Natural killer cell (primary cell): ENCODE results near the gene PON1. TPM values are rescaled to one million over a fixed set of nuclear protein-coding genes. Genes with fewer than 3 reads are reported as not detected.

Source experiments
- ATAC-seq, 3 donors: fragments of 150-1000 bp in 2 of 3; fragments of 200-7000 bp in 1 of 3; cut with Tn5 transposase; 1 replicate in 1 of 3; 2 replicates in 2 of 3; pipeline ENCODE4 v1.10.0; 2021; ENCODE audit warnings: mild to moderate bottlenecking in 2 of 3, moderate library complexity in 2 of 3
- DNase-seq, 2 donors: peaks; one replicate each; pipeline versions ENCODE4 v3.0.0 to v3.0.0-alpha.2; 2013 to 2021; ENCODE audit warnings: mixed read lengths in 1 of 2
- H3K27ac ChIP-seq: one replicate; pipeline ENCODE4 v1.5.1; 2013; ENCODE audit warnings: mild to moderate bottlenecking, low read length
- H3K27me3 ChIP-seq: one replicate; pipeline ENCODE4 v1.6.1; 2013; ENCODE audit warnings: low read length; ENCODE audit not compliant: control insufficient read depth, insufficient read depth
- H3K36me3 ChIP-seq: one replicate; pipeline ENCODE4 v1.6.1; 2013; ENCODE audit warnings: low read length; ENCODE audit not compliant: control insufficient read depth, insufficient read depth
- H3K4me1 ChIP-seq: one replicate; pipeline ENCODE4 v1.6.1; 2013; ENCODE audit warnings: low read length; ENCODE audit not compliant: control insufficient read depth, insufficient read depth
- H3K4me3 ChIP-seq: one replicate; pipeline ENCODE4 v1.5.1; 2013; ENCODE audit warnings: low read length
- H3K9me3 ChIP-seq: one replicate; pipeline ENCODE4 v1.6.1; 2013; ENCODE audit warnings: low read length; ENCODE audit not compliant: control insufficient read depth, insufficient read depth
- H3K27ac Mint-ChIP-seq, 2 donors: one replicate each; pipeline ENCODE4 v1.8.0; 2022; ENCODE audit warnings: mild to moderate bottlenecking in 2 of 2, mixed read lengths in 2 of 2, moderate library complexity in 1 of 2
- H3K27me3 Mint-ChIP-seq, 2 donors: one replicate each; pipeline ENCODE4 v1.8.0; 2022; ENCODE audit warnings: low read depth in 2 of 2, mixed read lengths in 2 of 2
- H3K36me3 Mint-ChIP-seq: one replicate; pipeline ENCODE4 v1.8.0; 2022; ENCODE audit warnings: mixed read lengths
- H3K4me1 Mint-ChIP-seq, 2 donors: one replicate each; pipeline ENCODE4 v1.8.0; 2022; ENCODE audit warnings: mixed read lengths in 2 of 2
- H3K4me3 Mint-ChIP-seq: one replicate; pipeline ENCODE4 v1.8.0; 2022; ENCODE audit warnings: mild to moderate bottlenecking, moderate library complexity, mixed read lengths
- H3K9me3 Mint-ChIP-seq, 2 donors: one replicate each; pipeline ENCODE4 v1.8.0; 2022; ENCODE audit warnings: mixed read lengths in 2 of 2
- WGBS: methylation state at CpG from one replicate; pipeline ENCODE4 v1.1.7; 2013; ENCODE audit warnings: missing lambda C conversion rate; ENCODE audit not compliant: insufficient coverage; 5-methylcytosine and 5-hydroxymethylcytosine counted together
- intact Hi-C: fragments of 100-400 bp; cut with micrococcal nuclease; formaldehyde crosslinking; loops from one replicate; pipeline ENCODE4 v1.14.2; 2022
- total RNA-seq, 4 donors: library from RNA; stranded (reverse); fragments of 120-200 nt in 1 of 4; gene quantifications; one replicate each; pipeline versions ENCODE4 v1.2.3 to v1.2.4, GENCODE V29; 2013 to 2022
- TF ChIP-seq, protein P1 (sequence below): fragments of 200-600 bp; IDR thresholded peaks from one replicate; pipeline ENCODE4 v1.8.0; 2022; ENCODE audit warnings: antibody characterized with exemption

PON1 gene
- total RNA-seq, 3 donors from 2014 or later (not counting 1 experiment from before 2014, with no cell fraction given), result not detected

DNA sequence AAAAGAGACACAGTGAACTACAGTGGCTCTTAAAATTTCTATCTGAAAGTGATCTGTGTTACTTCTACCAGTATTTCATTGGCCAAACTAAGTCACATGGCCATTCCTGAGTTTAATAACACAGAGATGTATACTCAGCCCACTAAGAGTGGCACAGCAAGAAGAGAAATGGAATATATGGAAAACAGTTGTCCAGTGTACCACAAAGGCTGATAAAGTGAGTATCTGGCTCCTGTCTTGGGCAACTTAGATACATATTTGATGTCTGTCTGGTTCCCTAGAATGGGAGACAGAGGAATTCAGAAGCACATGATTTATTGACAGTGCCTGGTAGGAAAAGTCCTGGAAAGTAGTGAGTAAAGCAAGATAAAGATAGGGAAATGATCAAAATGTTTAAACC lies 10.1 kb upstream of the PON1 start:
- DNase-seq (no peak), ATAC-seq (no peak)
- H3K4me3 ChIP-seq, result no peak overlapping the region
- H3K27ac ChIP-seq, result no peak overlapping the region
- Mint-ChIP-seq H3K4me1 (peaks cover 11 to 13% of the 10 kb centered on the region in 2 donors), H3K27me3 (no peaks in the 10 kb centered on the region), H3K4me3 (no peak overlapping the region), H3K36me3 (no peaks in the 10 kb centered on the region), H3K9me3 (no peaks in the 10 kb centered on the region), H3K27ac (no peak overlapping the region)
- H3K4me1 ChIP-seq, result peaks cover 3% of the 10 kb centered on the region
- H3K9me3 ChIP-seq, result no peaks in the 10 kb centered on the region
- H3K36me3 ChIP-seq, result no peaks in the 10 kb centered on the region
- intact Hi-C loops, result no loop called here
- no peaks in the 10 kb centered on the region for H3K27me3 ChIP-seq
- TF ChIP-seq, protein P1, sequence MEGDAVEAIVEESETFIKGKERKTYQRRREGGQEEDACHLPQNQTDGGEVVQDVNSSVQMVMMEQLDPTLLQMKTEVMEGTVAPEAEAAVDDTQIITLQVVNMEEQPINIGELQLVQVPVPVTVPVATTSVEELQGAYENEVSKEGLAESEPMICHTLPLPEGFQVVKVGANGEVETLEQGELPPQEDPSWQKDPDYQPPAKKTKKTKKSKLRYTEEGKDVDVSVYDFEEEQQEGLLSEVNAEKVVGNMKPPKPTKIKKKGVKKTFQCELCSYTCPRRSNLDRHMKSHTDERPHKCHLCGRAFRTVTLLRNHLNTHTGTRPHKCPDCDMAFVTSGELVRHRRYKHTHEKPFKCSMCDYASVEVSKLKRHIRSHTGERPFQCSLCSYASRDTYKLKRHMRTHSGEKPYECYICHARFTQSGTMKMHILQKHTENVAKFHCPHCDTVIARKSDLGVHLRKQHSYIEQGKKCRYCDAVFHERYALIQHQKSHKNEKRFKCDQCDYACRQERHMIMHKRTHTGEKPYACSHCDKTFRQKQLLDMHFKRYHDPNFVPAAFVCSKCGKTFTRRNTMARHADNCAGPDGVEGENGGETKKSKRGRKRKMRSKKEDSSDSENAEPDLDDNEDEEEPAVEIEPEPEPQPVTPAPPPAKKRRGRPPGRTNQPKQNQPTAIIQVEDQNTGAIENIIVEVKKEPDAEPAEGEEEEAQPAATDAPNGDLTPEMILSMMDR, result no peak

DNA sequence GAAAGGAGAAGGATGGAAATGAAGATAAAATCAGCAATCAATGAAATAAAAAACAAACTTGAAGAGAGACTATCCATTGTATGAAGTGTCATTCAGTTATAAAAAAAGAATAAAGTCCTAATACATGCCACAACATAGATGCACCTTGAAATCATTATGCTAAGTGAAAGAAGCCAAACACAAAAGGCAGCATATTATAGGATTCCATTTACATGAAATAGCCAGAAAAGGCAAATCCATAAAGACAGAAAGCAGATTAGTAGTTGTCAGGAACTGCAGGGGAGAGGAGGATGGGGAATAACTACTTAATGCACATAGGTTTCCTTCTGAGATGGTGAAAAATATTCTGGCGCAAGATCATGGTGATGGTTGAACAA lies 6.6 kb upstream of the PON1 start:
- Histone ChIP-seq H3K27ac (peak overlapping the region; percentile 49), H3K4me1 (peaks cover 3% of the 10 kb centered on the region), H3K9me3 (no peaks in the 10 kb centered on the region), H3K36me3 (no peaks in the 10 kb centered on the region), H3K4me3 (peak overlapping the region; percentile 37), H3K27me3 (no peaks in the 10 kb centered on the region)
- Mint-ChIP-seq H3K4me1 (peaks cover 11 to 13% of the 10 kb centered on the region in 2 donors), H3K4me3 (peak overlapping the region; percentile 61), H3K36me3 (no peaks in the 10 kb centered on the region), H3K27ac (peak overlapping the region; percentile 19 to 82), H3K9me3 (no peaks in the 10 kb centered on the region), H3K27me3 (peaks cover 0 to 3% of the 10 kb centered on the region in 2 donors)
- TF ChIP-seq, protein P1, result no peak
- DNase-seq, result peak in 1 of 2 donors; percentile 9
- WGBS, result 100% methylated on average over 1 of the region's 1 CpG
- ATAC-seq, result peak in 2 of 3 donors; percentile 23 to 27
- intact Hi-C loops, result no loop called here

DNA sequence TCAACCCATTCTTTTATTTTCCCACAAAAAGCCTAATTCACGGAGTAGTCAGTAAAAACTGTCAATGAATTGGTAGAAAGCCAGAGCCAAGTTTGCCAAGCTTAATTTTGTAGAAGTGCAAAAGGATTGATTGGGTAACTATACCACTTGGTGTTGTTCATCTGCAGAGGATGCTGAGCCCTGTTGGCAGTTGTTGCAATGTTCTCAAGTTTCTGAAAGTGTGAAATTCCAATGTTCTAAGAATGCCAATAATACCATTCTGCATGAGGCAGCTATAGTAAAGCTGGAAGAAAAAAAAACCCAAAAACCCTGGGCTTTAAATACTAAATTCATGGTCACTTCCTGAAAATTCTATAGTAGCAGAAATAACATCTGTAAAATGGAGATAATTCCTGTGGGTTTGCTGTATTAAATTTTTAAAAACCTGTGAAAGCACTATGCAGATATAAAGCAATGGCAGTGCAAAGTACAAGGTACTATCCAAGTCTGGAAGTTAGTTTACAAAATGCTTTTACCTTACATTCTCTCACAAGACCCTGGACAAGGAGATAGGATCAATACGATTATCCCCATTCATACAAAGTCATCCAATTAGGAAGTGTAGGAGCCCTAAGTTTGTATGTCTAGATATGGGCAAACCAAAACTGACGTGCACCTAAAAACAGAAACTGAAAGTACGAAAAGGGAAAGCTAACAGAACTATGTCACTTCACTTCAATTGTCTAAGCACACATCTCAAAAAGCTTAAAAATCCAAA lies 6.0 kb upstream of the PON1 start:
- peak overlapping the region; percentile 49 for H3K27ac ChIP-seq
- H3K4me3 ChIP-seq, result peak overlapping the region; percentile 37
- peak overlapping the region; percentile 19 to 82 for H3K27ac Mint-ChIP-seq
- H3K36me3 Mint-ChIP-seq, result no peaks in the 10 kb centered on the region
- H3K4me1 Mint-ChIP-seq, result peaks cover 11 to 13% of the 10 kb centered on the region in 2 donors
- H3K27me3 Mint-ChIP-seq, result peaks cover 0 to 8% of the 10 kb centered on the region in 2 donors
- H3K27me3 ChIP-seq, result peaks cover 2% of the 10 kb centered on the region
- H3K4me1 ChIP-seq, result peaks cover 3% of the 10 kb centered on the region
- WGBS, result 80% methylated on average over 1 of the region's 4 CpGs
- no peaks in the 10 kb centered on the region for H3K36me3 ChIP-seq
- no peaks in the 10 kb centered on the region for H3K9me3 Mint-ChIP-seq
- TF ChIP-seq, protein P1, result no peak
- peak overlapping the region; percentile 61 for H3K4me3 Mint-ChIP-seq
- DNase-seq, result peak in 1 of 2 donors; percentile 54
- ATAC-seq, result peak; percentile 80 to 89 (median 82)
- intact Hi-C loops, result no loop called here
- H3K9me3 ChIP-seq, result no peaks in the 10 kb centered on the region
